Liver (tissue), 9 donors: ENCODE measurements around the gene SYT6. TPM values are rescaled to one million over a fixed set of nuclear protein-coding genes. Genes with fewer than 3 reads are reported as not detected.

ENCODE experiments used
- DNase-seq: peaks from one replicate; pipeline ENCODE4 v3.0.0-alpha.2; 2017; ENCODE audit warnings: low spot score
- H3K27ac ChIP-seq, 2 donors: one replicate each; pipeline ENCODE4 v1.7.0; 2013; ENCODE audit warnings: inconsistent platforms in 2 of 2, low read length in 2 of 2, control low read depth in 1 of 2, low read depth in 1 of 2, mild to moderate bottlenecking in 1 of 2
- H3K27me3 ChIP-seq, 4 donors: one replicate each; pipeline versions ENCODE4 v1.6.1 to v1.7.0; 2013; ENCODE audit warnings: low read length in 3 of 4, inconsistent platforms in 1 of 4, mild to moderate bottlenecking in 1 of 4, moderate library complexity in 1 of 4; ENCODE audit not compliant: control insufficient read depth in 4 of 4, insufficient read depth in 4 of 4
- H3K36me3 ChIP-seq, 4 donors: one replicate each; pipeline versions ENCODE4 v1.6.1 to v1.7.0; 2013; ENCODE audit warnings: low read length in 3 of 4, mild to moderate bottlenecking in 3 of 4, low read depth in 1 of 4, moderate library complexity in 1 of 4; ENCODE audit not compliant: control insufficient read depth in 4 of 4, insufficient read depth in 3 of 4
- H3K4me1 ChIP-seq, 4 donors: one replicate each; pipeline versions ENCODE4 v1.6.1 to v1.7.0; 2013; ENCODE audit warnings: low read length in 3 of 4, mild to moderate bottlenecking in 3 of 4, moderate library complexity in 1 of 4; ENCODE audit not compliant: control insufficient read depth in 4 of 4, insufficient read depth in 4 of 4
- H3K4me3 ChIP-seq, 3 donors: one replicate each; pipeline versions ENCODE4 v1.6.1 to v1.7.0; 2013; ENCODE audit warnings: low read length in 3 of 3, control low read depth in 1 of 3, low read depth in 1 of 3, mild to moderate bottlenecking in 1 of 3
- H3K9ac ChIP-seq, 2 donors: one replicate each; pipeline ENCODE4 v1.7.0; 2013; ENCODE audit warnings: low read length in 2 of 2, mild to moderate bottlenecking in 2 of 2, moderate library complexity in 2 of 2, control low read depth in 1 of 2, low read depth in 1 of 2
- H3K9me3 ChIP-seq, 4 donors: one replicate each; pipeline versions ENCODE4 v1.6.1 to v1.7.0; 2013; ENCODE audit warnings: low read length in 3 of 4; ENCODE audit not compliant: control insufficient read depth in 4 of 4
- ATF3 ChIP-seq: IDR thresholded peaks from 2 replicates; pipeline ENCODE4 v1.6.1; 2016; ENCODE audit warnings: antibody characterized with exemption
- CTCF ChIP-seq: fragments of 150-350 bp; IDR thresholded peaks from 2 replicates; pipeline ENCODE4 v1.5.1; 2017; ENCODE audit warnings: improper control_type of control experiment, low read depth, low read length; ENCODE audit not compliant: missing input control
- EGR1 ChIP-seq, 2 donors: IDR thresholded peaks; 2 replicates each; pipeline ENCODE4 v1.6.1; 2016 to 2018; ENCODE audit warnings: antibody characterized with exemption in 2 of 2, low read depth in 2 of 2
- FOXA1 ChIP-seq: IDR thresholded peaks from 2 replicates; pipeline ENCODE4 v1.6.1; 2016; ENCODE audit warnings: antibody characterized with exemption
- FOXA2 ChIP-seq: IDR thresholded peaks from 2 replicates; pipeline ENCODE4 v1.6.1; 2016; ENCODE audit warnings: antibody characterized with exemption
- GABPA ChIP-seq, 2 donors: IDR thresholded peaks in 1 of 2; conservative IDR thresholded peaks in 1 of 2; 2 replicates each; pipeline ENCODE4 v1.6.1; 2016; ENCODE audit warnings: antibody characterized with exemption in 2 of 2, mild to moderate bottlenecking in 1 of 2, moderate library complexity in 1 of 2
- HNF4G ChIP-seq: IDR thresholded peaks from 2 replicates; pipeline ENCODE4 v1.6.1; 2016; ENCODE audit warnings: antibody characterized with exemption
- JUND ChIP-seq, 2 donors: IDR thresholded peaks; 2 replicates each; pipeline ENCODE4 v1.6.1; 2016; ENCODE audit warnings: antibody characterized with exemption in 2 of 2
- MAX ChIP-seq: IDR thresholded peaks from 2 replicates; pipeline ENCODE4 v1.6.1; 2016; ENCODE audit warnings: antibody characterized with exemption
- NR2F2 ChIP-seq: IDR thresholded peaks from 2 replicates; pipeline ENCODE4 v1.6.1; 2016; ENCODE audit warnings: antibody characterized with exemption
- REST ChIP-seq: IDR thresholded peaks from 2 replicates; pipeline ENCODE4 v1.6.1; 2016; ENCODE audit warnings: antibody characterized with exemption, mild to moderate bottlenecking
- RXRA ChIP-seq, 2 donors: IDR thresholded peaks; 2 replicates each; pipeline ENCODE4 v1.6.1; 2017 to 2018; ENCODE audit warnings: antibody characterized with exemption in 2 of 2, mild to moderate bottlenecking in 1 of 2
- SP1 ChIP-seq: IDR thresholded peaks from 2 replicates; pipeline ENCODE4 v1.6.1; 2018; ENCODE audit warnings: antibody characterized with exemption, mild to moderate bottlenecking
- TAF1 ChIP-seq: conservative IDR thresholded peaks from 2 replicates; pipeline ENCODE4 v1.6.1; 2016; ENCODE audit warnings: antibody characterized with exemption, mild to moderate bottlenecking
- YY1 ChIP-seq: IDR thresholded peaks from 2 replicates; pipeline ENCODE4 v1.6.1; 2016; ENCODE audit warnings: antibody characterized with exemption, mild to moderate bottlenecking
- ZBTB33 ChIP-seq: IDR thresholded peaks from 2 replicates; pipeline ENCODE4 v1.6.1; 2016; ENCODE audit warnings: antibody characterized with exemption
- WGBS: extraction: QIAGEN DNeasy Blood & Tissue Kit; methylation state at CpG from one replicate; pipeline ENCODE4 v1.1.7; 2013; 5-methylcytosine and 5-hydroxymethylcytosine counted together
- polyA plus RNA-seq, 2 donors: library from polyadenylated mRNA; stranded (reverse) in 1 of 2; unstranded in 1 of 2; fragments of 200-250 nt in 1 of 2; fragments of >200 nt in 1 of 2; fragmentation: Nextera tagmentation in 1 of 2; extraction: Ambion mirVana in 1 of 2; gene quantifications; one replicate each; pipeline versions ENCODE4 v1.2.1 to v1.2.3, GENCODE V29; 2013 to 2015
- total RNA-seq, 2 donors: library from RNA; depleted of rRNA; stranded (reverse); fragments of >200 nt; gene quantifications; one replicate each; pipeline ENCODE4 v1.2.3, GENCODE V29; 2014
- donor health status: healthy.
- donor health status: healthy.
- donor health status: healthy.
- donor health status: healthy.
- donor health status: healthy.

Gene SYT6
- total and polyA plus RNA-seq, 4 donors = under 0.01 to 0.17 TPM; not detected in 2

GRCh38 chr1:114108751-114109255 lies 44.9 kb downstream of the SYT6 start:
- Histone ChIP-seq H3K9ac (no peak overlapping the region), H3K4me1 (no peaks in the 10 kb centered on the region), H3K27me3 (no peaks in the 10 kb centered on the region), H3K4me3 (no peak overlapping the region), H3K9me3 (no peaks in the 10 kb centered on the region), H3K36me3 (no peaks in the 10 kb centered on the region), H3K27ac (no peak overlapping the region)
- TF ChIP-seq MAX (no peak), ATF3 (no peak), CTCF (no peak), HNF4G (no peak), EGR1 (IDR thresholded peaks at IDR 0.05; ENCODE audit: low read depth in 2 of 2) (no peak)
- WGBS = 84% methylated on average over 4 of the region's 4 CpGs
- DNase-seq = no peak

- no peaks in the 10 kb centered on the region for H3K27me3 ChIP-seq
- H3K27ac ChIP-seq = no peak overlapping the region
- H3K4me1 ChIP-seq = no peaks in the 10 kb centered on the region
- no peak for DNase-seq
- no peak overlapping the region for H3K4me3 ChIP-seq
- H3K9ac ChIP-seq = no peak overlapping the region
- WGBS = 79% methylated on average over 7 of the region's 7 CpGs
- H3K9me3 ChIP-seq = no peaks in the 10 kb centered on the region
- H3K36me3 ChIP-seq = no peaks in the 10 kb centered on the region
- TF ChIP-seq FOXA2 = no peak
- TF ChIP-seq YY1 = no peak
- no peak for TF ChIP-seq SP1
- TF ChIP-seq EGR1 (IDR thresholded peaks at IDR 0.05; ENCODE audit: low read depth in 2 of 2) = no peak
- TF ChIP-seq RXRA (IDR thresholded peaks at IDR 0.05) = no peak
- no peak for TF ChIP-seq HNF4G
- TF ChIP-seq TAF1 = no peak
- no peak for TF ChIP-seq ATF3
- no peak for TF ChIP-seq GABPA (IDR thresholded peaks at IDR 0.05 in 1 of 2, conservative IDR thresholded peaks at IDR 0.05 in 1 of 2)
- no peak for TF ChIP-seq REST
- no peak for TF ChIP-seq ZBTB33
- no peak for TF ChIP-seq MAX
- TF ChIP-seq CTCF = no peak
- no peak for TF ChIP-seq FOXA1
- TF ChIP-seq JUND (IDR thresholded peaks at IDR 0.05) = no peak
- no peak for TF ChIP-seq NR2F2
Measured at GRCh38 chr1:114107474-114108435, 45.9 kb downstream of the SYT6 start.
